CD4-positive, alpha-beta T cell treated with Interleukin-15 for 1 hour (primary cell): ENCODE results near the gene FREM1.
A peak's percentile ranks its signal among the peaks of the same experiment; 100 is the strongest.

Experiments
- DNase-seq: peaks from one replicate; pipeline ENCODE4 v3.0.0-alpha.2; 2020

The FREM1 gene

DNA sequence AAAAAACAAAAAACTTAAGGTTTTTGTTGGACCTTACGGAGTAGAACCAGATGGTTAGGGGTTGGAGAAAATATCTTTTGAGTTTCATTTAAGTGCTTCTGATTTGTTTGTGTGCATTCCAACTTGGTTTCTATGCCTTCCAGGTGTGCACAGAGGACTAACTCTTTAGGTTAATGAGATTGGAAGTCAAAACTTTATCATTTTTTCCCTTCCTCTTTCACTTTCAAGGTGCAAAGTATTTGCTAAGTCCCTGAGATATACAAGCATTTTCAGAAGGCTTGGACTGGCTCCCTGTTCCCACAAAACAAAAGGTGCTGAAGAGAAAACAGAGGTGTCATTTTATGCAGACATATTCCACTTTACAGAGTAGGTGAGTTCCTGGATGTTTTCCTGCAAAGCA, 157.4 kb downstream of the FREM1 start:
- DNase-seq = no peak

DNA sequence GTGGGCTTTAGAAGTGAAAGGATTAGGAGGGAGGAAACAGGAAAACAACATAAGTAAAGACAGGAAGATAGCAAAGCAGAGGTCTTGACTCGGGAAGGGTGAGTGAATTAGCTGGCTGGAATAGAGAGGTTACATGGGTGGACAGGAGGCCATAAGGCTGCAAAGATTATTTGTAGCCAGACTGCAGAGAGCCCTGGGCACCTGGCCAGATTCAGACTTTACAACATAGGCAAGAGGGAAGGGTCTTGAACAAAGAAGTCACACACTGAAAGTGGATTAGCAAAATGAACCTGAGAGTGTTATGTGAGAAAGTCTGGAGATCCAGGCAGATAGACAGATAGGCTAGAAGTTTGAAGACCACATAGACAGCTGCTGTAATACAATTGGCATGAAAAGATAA, 158.0 kb downstream of the FREM1 start:
- no peak for DNase-seq

DNA sequence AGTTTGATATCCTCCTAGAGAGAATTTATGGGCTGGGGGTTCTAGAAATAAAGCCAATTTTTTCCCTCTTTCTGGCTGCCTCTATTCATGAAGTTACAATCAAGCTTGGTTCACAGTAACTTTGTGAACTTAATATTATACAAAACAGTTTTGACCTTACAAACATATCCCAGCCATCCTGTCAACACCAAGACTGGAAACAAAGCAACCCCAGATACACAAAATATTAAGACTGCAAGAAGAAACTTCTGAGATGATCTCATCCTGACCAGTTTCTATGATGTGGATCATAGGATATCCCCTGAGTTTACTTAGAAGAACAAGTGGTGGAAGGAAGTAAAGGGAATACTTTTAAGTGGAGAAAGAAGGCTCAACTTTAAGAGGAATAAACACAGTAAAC, 159.4 kb downstream of the FREM1 start:
- no peak for DNase-seq

DNA sequence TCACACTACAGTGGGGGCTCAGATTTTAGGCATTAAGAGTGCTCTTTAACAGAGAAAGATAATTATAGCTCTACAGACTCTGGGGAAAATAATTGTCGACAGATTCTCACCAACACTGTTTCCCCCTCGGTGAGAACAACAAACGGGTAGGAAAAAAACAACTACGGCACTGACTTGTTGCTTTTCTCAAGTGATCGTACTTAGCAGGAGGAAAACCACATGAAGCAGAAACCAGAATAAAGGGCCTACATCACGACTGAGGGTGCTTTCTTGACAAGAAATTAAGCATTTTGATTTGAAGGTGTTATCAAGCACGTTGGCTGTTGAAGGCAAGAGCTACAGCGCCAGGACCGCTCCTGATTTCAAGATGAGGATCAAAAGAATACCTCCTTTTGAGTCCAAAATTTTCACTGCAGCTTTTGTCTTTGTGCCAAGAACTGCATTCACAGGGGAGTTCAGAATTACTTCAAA, 160.5 kb downstream of the FREM1 start:
- no peak for DNase-seq

DNA sequence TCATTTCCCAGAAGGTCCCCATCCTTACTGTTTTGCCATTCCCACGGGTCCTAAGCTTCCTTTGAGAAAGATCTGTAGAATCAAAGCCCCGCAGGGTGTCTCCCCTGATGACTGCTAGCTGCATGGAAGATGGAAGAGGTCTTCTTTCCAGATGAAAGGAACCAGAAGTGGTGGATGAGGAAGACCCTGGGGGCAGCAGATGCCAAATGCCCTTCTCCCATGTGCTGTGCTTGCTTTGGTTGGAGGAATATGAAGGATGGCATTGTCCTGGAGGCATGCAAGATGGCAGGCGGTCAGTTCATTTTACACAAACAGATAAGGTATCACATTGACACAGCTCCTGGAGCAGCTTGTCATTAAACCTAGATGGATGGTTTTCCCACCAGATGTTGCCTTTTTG, 161.9 kb downstream of the FREM1 start:
- DNase-seq = no peak

DNA sequence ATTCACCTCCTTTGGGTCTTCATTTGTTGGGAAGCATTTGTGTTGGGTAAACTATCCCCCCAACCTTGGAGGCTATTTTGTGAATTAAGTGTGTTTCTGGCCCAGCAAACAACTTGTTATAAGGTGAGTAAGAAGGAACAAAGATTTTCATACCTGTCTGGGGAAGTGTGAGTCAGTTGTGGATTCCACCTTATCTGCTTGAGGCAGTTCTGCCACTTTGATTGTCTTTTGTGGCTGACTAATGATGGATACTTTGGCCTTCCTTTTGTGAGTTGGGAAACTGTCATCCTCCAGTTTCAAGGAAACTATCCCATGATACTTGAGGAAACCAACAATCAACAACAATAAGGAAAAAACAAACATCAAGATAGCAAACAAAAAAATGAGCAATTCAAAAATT, 163.1 kb downstream of the FREM1 start:
- DNase-seq = no peak

DNA sequence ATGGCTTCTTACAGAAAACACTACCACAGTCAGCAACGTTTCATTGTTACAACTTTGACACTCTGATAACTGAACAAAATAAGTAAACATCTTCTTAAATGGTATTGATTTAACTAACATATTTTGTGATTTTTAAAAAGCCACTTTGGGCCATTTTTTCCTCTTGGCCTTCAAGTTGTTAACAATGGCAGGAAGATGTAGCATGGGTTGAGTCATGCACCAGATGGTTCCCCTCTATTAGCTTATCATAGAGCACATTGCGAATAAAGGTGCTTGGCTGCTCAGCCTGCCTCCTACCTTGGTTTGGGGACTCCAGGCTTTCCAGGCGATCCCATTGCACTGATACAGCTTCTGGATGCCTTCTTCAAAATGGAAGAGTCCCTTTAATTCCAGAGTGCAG, 163.6 kb downstream of the FREM1 start:
- DNase-seq = no peak

DNA sequence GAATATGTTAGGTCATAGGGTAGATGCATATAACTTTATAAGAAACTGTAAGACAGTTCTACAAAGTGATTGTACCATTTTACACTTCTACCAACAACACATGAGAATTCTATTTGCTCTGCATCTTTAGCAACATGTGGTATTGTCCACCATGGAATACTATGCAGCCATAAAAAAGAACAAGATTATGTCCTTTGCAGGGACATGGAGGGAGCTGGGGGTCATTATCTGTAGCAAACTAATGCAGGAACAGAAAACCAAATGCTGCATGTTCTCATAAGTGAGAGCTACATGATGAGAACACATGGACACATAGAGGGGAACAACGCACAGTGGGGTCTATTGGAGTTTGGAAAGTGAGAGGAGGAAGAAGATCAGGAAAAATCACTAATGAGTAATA, 165.5 kb downstream of the FREM1 start:
- no peak for DNase-seq

DNA sequence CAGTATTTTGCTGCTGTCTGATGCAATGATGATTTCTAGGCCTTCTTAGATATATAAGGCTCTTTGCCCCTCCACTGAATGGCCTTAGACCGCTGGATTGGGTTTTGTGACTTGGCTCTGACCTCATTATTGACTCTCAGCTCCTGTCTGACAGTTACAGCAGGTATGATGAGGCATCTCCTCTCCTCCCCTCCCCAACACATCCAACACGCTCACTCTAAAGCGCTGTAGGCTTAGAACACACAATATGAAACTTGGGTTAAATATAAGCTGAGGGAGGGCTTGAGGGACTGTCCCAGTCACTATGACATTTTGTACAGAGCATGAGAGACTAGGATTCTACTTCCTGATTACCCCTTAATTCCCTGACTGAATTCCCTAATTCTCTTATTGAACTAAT, 168.9 kb downstream of the FREM1 start:
- no peak for DNase-seq

DNA sequence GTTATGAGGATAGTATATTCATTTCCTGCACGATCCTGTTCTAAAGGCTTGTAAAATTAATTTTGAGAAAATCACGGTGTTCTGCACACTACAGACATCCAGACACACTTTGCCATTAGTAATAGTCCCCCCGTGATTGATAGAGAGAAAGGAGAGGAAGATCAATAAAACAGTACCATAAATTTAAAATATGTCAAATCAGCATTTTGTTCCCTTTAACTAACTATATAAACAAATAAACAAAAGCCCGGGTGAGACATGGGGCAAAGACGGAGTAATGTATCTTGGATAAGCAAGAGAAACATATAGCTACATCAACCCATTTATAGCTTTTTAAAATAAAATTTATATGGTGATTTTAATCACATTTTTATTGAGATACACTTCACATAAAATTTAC, 177.1 kb downstream of the FREM1 start:
- DNase-seq = no peak

DNA sequence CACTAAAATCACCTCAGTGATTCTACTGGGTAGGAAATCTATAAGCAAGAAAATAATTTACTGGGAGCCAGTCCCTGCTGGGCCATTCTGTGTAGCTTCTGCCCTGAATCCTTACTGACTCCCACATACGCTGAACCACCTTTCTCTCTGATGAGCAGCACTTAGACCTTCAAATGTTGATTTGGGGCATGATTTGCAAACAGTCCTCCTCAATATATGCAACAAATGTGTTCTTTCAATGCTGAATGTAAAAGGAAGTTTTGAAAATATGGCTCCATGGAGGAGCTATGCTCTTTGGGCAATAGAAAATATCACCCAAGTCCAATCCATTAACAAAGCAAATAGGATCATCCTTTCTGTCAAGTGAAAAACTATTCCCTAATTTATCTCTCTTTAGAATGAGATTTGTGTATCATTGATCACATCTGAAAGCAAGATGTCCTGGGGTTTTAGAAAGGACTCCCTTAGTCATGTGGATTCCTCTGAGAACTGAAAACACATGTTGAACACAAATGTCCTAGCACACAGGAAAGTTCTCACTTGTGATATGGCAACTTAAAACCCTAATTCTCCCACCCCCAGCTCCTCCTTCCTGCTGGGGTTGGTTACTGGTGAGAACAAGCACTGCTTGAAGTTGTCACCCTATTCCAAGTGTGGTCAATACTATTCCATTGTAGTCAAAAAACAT, 178.8 kb downstream of the FREM1 start:
- no peak for DNase-seq

DNA sequence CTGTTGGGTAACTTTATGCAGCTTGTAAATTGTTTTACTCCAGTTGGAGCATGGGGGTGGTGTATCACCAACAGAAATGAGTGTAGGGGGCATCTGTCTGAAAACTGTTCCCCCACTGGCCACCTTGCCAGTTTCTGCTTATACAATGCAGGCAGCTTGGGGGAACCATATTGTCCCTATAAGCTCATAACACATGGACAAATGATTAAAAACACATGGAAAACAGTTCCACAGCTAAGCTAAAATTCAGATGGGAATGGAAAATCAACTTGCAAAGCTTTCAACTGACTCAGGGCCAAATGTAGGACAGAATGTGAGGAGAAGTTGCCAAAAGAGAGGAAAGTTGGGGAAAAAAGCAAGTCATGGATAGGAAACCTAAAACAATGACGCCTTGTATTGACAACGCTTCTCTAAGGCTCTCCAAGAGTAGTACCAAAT, 179.7 kb downstream of the FREM1 start:
- DNase-seq = no peak

DNA sequence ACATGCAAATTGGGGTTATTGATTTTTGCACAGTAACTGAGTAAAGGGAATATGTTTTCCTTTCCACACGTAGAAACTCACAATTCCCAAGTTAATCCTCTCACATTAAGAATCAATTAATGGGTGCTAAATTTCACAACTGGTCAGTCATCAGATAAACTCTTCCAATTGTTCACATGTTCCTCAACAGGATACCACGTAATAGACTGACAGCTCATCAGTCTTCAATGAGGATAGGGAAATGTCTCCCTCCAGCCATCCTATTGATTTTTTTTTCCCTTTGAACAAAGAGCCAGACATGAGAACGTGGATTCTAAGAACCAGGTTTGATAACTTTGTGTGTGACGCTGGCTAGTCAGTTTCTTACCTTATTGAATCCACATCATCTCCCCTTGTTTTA, 186.9 kb downstream of the FREM1 start:
- DNase-seq = no peak

DNA sequence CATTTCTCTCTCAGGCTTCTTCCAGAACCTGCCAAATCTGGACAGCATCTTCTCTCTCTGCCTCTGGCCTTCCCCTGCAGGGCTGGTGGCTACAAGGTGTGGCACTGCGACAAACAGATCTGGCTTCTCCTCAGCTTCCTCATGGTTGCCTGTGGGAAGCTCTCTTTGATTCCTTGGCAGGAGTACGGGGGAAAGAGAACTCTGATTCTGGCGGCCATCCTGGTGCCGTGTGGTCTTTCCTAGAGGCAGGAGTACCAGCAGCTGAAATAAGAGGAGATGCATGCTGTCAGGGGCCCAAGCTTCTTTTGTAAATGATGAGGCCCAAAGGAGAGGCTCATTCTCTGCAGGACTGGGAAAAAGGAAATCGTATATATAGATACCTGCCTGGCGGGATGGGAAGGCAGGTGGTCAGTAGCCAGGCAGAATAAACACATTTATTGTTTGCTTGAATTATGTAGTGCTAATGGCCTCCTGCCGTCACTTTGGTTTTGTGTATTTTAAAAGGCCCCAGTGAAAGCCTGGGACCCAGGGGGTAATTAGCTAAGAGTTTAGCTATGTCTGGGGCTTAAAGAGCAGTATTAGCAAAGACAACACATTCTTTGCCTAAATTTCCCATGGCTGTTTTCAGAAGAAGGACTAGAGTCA, 187.7 kb downstream of the FREM1 start, which contains the start of gene CER1:
Gene CER1, minus strand, starts transcription at position 343 of the 645 bp plus-strand sequence. Its CDS starts 61 bp downstream, at position 282.
- no peak for DNase-seq

DNA sequence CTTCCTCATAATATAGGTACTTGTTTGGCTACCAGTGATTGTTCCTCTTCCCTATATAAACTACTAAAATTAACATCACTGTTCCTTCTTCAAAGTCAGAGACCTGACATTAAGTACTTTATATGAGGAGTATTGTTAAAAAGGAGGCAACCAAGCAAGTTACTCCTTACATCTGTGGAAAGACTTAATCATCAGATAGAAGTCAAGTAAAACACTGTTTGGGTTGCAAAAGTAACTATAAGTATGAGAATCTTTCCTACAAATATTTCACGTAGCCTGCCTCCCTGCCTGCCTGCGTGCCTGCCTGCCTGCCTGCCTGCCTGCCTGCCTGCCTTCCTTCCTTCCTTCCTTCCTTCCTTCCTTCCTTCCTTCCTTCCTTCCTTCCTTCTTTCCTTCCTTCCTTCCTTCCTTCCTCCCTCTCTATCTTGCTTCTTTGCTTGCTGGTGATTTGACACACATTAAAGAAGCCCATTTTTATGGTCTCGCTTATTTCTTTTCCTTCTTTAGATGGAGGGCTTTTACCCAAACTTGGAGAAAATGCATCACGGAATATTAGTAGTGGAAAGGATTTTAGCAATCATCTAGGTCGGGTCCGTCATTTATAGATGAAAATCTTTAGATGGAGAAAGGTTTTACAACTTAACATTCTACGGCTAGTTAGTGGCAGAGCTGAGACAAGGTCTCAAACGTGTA, 190.9 kb downstream of the FREM1 start:
- DNase-seq = no peak

DNA sequence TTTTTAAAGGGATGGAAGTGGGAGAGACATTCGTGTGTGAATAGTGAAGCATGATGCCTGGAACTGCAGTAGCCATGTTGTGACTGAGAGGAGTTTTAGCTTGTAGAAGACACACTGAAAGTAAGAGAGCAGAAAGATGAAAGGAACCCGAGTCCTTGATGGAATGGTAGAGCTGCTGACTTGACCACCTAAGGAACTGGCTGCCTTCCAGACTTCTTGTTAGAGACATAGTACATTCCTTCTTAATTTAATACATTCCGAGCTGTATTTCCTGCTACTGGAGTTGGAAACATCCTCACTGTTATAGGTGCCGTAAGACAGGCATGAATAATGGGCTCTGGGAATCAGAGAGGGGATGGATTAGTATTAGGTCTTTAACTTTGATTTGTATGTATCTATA, 195.1 kb downstream of the FREM1 start:
- no peak for DNase-seq

DNA sequence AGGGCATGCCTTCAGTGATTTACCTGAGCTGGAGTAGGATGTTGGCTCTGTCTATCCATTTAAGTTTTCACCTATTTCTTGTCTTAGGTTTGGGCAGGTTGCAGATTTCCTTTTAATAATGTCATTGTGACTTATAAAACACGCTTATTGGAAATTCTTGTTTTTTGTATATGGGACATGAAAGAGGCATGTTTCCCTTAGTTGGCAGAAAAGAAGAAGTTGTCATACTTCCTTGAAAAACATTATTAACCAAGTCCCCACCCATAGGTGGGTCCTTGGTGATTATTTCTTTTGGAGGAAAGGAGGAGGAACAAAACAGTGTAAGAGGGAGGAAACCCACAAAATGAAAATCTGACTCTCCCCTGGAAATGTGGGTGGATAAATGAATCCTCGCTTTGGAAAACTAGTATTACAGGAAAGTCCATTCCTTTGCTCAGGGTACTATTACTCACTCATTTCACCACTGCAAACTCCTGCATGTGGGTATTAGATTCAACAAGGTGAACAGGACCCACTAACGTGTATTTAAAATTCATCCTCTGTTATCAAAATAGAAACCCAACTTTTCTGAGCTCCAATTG, 197.0 kb downstream of the FREM1 start:
- no peak for DNase-seq

DNA sequence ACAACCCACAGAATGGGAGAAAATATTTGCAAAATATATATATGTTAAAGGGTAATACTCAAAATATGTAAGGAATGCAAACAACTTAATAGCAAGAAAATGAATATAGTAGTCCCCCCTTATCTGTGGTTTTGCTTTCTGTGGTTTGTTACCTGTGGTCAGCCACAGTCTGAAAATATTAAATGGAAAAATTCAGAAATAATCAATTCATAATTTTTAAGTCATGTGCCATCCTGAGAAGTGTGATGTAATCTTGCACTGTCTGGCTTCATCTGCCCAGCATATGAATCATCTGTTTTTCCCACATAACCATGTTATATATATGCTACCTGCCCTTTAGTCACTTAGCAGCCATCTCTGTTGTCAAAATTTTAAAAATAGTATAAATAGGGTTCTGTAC, 199.4 kb downstream of the FREM1 start:
- no peak for DNase-seq

DNA sequence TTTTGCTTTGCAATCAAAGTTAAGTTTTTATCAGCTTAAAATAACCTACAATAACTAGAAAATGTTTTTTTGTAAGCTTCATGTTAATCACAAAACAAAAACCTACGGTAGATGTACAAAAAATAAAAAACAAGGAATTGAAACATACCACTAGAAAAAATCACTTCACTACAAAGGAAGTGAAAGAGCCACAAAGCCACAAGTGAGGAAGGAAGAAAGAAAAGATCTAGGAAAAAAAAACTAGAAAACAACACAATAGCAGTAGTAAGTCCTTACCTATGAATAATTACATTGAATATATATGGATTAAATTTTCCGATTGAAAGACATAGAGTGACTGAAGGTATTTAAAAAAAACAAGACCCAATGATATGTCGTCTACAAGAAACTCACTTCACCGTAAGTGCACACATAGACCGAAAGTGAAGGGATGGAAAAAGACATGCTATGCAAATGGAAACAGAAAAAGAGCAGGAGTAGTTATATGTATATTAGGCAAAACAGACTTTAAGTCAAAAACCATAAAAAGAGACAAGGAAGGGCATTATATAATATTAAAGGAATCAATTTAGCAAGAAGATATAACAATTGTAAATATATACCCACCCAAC, 203.6 kb downstream of the FREM1 start:
- DNase-seq = no peak

DNA sequence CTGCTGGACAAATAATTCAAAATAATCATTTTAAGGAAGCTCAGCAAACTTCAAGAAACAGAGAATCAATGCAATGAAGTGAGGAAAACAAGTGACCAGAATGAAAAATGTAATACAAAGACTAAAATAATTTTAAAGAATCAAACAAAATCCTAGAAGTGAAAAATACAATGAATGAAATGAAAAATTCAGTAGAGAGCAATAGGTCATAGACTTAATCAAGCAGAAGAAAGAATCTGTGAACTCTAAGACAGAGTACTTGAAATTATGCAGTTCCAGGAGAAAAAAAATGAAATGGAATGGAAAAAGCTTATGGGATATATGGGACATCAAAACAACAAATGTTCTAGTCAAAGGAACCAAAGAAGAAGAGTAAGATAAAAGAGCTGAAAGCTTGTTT, 205.1 kb downstream of the FREM1 start:
- no peak for DNase-seq

DNA sequence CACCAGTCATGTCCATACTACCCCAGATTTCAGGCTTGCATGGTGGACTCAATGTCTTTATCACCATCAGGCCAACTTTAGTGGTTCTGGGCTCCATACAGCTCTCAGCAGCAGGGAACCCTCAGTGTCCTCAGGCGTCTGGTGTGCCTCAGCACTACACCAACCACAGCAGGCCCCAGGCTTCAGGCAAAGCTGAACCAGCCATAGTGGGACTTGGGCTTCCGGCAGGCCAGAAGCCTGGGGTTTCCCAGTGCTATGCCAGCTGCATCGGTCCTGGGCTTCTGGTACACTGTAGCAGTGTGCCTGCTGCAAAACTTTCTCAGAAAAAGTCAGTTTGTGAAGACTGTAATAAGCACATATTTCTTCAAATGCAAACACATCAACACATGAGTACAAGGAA, 205.9 kb downstream of the FREM1 start:
- DNase-seq = no peak

DNA sequence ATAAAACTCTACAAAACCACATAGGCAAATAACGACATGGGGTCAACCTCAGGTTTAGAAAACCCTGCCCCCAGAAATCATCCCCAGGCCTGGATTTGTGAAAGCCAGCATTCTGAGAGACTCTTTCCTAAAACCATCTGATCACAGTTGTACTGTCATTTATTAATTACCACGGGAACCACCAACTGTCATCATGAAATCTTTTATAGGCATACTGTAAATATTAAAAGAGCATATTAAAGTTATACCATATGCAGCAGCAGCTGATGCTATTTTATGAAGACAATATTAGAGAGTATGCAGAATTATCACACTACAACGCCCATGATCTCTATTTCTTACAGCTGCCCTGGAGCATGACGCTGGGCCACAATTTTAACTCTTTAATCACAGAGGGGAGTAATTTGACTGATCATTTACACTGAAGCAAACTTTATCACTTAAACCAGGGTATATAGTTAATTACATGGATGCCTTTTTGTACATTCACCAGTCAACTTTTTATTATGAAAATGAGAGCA, 208.0 kb downstream of the FREM1 start:
- no peak for DNase-seq

DNA sequence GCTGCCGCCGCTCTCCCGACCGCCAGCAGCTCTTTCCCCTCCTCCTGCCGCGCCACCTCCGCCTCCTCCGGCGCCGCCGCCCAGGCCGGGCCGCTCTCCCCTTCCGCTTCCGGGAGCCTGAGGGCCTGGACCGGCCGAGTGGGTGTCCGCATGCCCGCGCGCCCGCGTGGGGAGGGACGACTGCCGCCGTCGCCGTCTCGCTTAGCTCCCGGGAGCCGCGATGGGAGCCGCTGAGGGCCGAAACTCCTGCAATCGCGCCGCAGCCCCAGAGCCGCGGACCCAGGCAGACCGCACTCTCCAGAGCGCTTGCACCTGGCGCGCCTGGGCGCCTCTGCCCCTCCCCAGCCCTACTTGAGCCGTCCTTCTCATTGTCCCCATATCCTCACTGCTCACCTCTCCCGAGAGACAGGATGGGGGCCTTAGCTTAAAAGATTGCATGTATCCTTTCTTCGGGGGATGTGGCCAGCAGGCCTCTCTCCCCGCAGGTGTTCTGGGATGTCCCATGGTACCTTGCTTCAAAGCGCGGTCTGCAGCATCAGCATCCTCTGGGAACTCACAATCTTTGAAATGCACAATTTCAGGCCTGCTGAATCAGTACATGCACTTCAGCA, 216.9 kb downstream of the FREM1 start, which contains the start of gene ZDHHC21:
Gene ZDHHC21, minus strand, starts transcription at position 182 of the 611 bp plus-strand sequence. CDS start 19,092 bp downstream, outside the sequence.
- peak; percentile 53 for DNase-seq
